ENCODE results near the gene MEF2A.

- TF ChIP-seq ZNF274 (IDR thresholded peaks at IDR 0.05; ENCODE audit: low read depth, low read length): no peak
- no peak for TF ChIP-seq YY1 (IDR thresholded peaks at IDR 0.05; ENCODE audit: insufficient read depth, insufficient read length)
- no peak for TF ChIP-seq SUZ12 (IDR thresholded peaks at IDR 0.05; ENCODE audit: extremely low read depth, insufficient read depth, insufficient read length)
These were observed 23.0 kb upstream of the MEF2A start for GRCh38 chr15:99542828-99543227.

All from NT2/D1 (cell line).